ENCODE data around the gene NECTIN1. TPM values are rescaled to one million over a fixed set of nuclear protein-coding genes. Genes with fewer than 3 reads are reported as not detected.

Gene NECTIN1
- total and polyA plus RNA-seq, 4 donors = 4.7 to 18.3 (median 7.3) TPM

DNA sequence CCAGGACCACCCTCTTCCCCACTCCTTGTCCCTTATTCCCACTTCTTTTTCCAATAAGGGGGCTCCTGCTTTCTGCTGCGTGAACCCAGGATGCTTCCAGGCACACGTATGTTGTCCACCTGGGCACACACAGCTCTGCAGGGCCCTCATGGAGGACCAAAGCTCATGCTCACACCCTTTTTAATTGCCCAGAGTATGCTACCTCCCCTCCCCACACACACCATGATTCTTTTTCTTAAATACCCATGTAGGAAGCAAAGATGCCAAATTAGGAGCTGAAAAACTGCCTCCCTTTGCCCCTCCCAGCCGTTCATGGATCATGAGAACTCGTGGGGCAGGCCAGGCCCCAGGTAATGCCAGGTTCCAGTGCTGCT is 5.1 kb downstream of the NECTIN1 start:
- Histone ChIP-seq H3K27me3 (ENCODE audit: control insufficient read depth in 3 of 3, insufficient read depth in 3 of 3, low read length in 2 of 3) (peaks cover 0 to 3% (median 0%) of the 10 kb centered on the region in 3 donors), H3K27ac (ENCODE audit: low read depth in 1 of 2, low read length in 1 of 2) (no peak overlapping the region), H3K4me1 (ENCODE audit: control insufficient read depth in 5 of 5, insufficient read depth in 5 of 5, low read length in 5 of 5) (peaks cover 0 to 27% (median 7%) of the 10 kb centered on the region in 5 donors), H3K36me3 (ENCODE audit: control insufficient read depth in 4 of 4, insufficient read depth in 4 of 4, low read length in 4 of 4) (no peaks in the 10 kb centered on the region), H3K4me3 (no peak overlapping the region), H3K9me3 (ENCODE audit: control insufficient read depth in 4 of 4, insufficient read depth in 3 of 4, low read length in 3 of 4) (no peaks in the 10 kb centered on the region), H3K9ac (ENCODE audit: insufficient read depth in 1 of 2, low read length in 2 of 2) (no peak overlapping the region)
- 86 to 89% methylated on average over 4 of the region's 4 CpGs for WGBS, 2 donors
- ATAC-seq (ENCODE audit: insufficient read depth, low FRiP score) (no peak), DNase-seq (no peak)
- TF ChIP-seq, protein P1, sequence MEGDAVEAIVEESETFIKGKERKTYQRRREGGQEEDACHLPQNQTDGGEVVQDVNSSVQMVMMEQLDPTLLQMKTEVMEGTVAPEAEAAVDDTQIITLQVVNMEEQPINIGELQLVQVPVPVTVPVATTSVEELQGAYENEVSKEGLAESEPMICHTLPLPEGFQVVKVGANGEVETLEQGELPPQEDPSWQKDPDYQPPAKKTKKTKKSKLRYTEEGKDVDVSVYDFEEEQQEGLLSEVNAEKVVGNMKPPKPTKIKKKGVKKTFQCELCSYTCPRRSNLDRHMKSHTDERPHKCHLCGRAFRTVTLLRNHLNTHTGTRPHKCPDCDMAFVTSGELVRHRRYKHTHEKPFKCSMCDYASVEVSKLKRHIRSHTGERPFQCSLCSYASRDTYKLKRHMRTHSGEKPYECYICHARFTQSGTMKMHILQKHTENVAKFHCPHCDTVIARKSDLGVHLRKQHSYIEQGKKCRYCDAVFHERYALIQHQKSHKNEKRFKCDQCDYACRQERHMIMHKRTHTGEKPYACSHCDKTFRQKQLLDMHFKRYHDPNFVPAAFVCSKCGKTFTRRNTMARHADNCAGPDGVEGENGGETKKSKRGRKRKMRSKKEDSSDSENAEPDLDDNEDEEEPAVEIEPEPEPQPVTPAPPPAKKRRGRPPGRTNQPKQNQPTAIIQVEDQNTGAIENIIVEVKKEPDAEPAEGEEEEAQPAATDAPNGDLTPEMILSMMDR (IDR thresholded peaks at IDR 0.05; ENCODE audit: control extremely low read depth, extremely low read depth) = no peak

DNA sequence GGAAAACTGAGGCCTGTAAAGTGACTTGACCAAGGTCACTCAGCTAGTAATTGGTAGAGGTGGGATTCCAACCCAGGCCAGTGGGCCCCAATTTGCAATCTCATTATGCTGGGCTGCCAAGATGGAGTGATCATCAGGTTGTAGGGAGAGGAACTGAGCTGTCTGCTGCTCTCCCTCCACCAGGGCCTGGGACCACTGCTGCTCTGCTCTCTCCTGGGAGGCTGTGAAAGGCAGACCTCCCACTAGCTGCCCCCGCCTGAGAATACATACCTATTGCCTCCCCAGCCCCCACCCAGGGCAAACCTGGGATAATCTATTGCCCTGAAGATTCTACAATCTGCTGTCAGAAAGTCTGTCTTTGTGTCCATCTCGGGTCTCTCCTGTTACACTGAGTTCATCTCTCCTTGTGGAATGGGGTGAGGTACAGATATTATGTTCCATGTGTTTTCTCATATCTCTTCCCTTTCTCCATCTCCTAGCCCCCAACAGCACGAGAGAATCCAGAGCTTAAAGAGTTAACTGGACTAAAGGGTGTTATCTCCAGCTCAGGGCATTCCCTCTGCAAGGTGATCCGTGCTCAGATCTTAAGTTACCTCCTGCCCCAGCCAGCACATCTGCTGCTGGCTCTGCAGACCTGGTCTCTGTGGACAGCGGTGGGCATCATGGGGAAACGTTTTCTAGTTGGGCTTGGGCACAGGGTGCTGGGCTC is 5.6 kb downstream of the NECTIN1 start:
- H3K27ac ChIP-seq (ENCODE audit: low read depth in 1 of 2, low read length in 1 of 2) = no peak overlapping the region
- H3K4me1 ChIP-seq (ENCODE audit: control insufficient read depth in 5 of 5, insufficient read depth in 5 of 5, low read length in 5 of 5) = peaks cover 0 to 27% (median 7%) of the 10 kb centered on the region in 5 donors
- TF ChIP-seq, protein P1 (IDR thresholded peaks at IDR 0.05; ENCODE audit: control extremely low read depth, extremely low read depth) = no peak
- H3K4me3 ChIP-seq = no peak overlapping the region
- no peaks in the 10 kb centered on the region for H3K36me3 ChIP-seq (ENCODE audit: control insufficient read depth in 4 of 4, insufficient read depth in 4 of 4, low read length in 4 of 4)
- no peak overlapping the region for H3K9ac ChIP-seq (ENCODE audit: insufficient read depth in 1 of 2, low read length in 2 of 2)
- ATAC-seq (ENCODE audit: insufficient read depth, low FRiP score) (no peak), DNase-seq (no peak)
- 76 to 81% methylated on average over 6 of the region's 6 CpGs for WGBS, 2 donors
- H3K27me3 ChIP-seq (ENCODE audit: control insufficient read depth in 3 of 3, insufficient read depth in 3 of 3, low read length in 2 of 3) = peaks cover 0 to 3% (median 0%) of the 10 kb centered on the region in 3 donors
- H3K9me3 ChIP-seq (ENCODE audit: control insufficient read depth in 4 of 4, insufficient read depth in 3 of 4, low read length in 3 of 4) = no peaks in the 10 kb centered on the region

- TF ChIP-seq, protein P1 (IDR thresholded peaks at IDR 0.05; ENCODE audit: control extremely low read depth, extremely low read depth) = no peak
- WGBS, 2 donors = 83 to 86% methylated on average over 10 of the region's 10 CpGs
- Histone ChIP-seq H3K9ac (ENCODE audit: insufficient read depth in 1 of 2, low read length in 2 of 2) (no peak overlapping the region), H3K27me3 (ENCODE audit: control insufficient read depth in 3 of 3, insufficient read depth in 3 of 3, low read length in 2 of 3) (peaks cover 0 to 3% (median 0%) of the 10 kb centered on the region in 3 donors), H3K9me3 (ENCODE audit: control insufficient read depth in 4 of 4, insufficient read depth in 3 of 4, low read length in 3 of 4) (no peaks in the 10 kb centered on the region), H3K4me3 (no peak overlapping the region), H3K4me1 (ENCODE audit: control insufficient read depth in 5 of 5, insufficient read depth in 5 of 5, low read length in 5 of 5) (peaks cover 0 to 18% (median 6%) of the 10 kb centered on the region in 5 donors), H3K27ac (ENCODE audit: low read depth in 1 of 2, low read length in 1 of 2) (no peak overlapping the region), H3K36me3 (ENCODE audit: control insufficient read depth in 4 of 4, insufficient read depth in 4 of 4, low read length in 4 of 4) (no peaks in the 10 kb centered on the region)
- ATAC-seq (ENCODE audit: insufficient read depth, low FRiP score) (no peak), DNase-seq (peak in 1 of 3 donors; percentile 52)
Measured at GRCh38 chr11:119722281-119722794, 6.7 kb downstream of the NECTIN1 start.

All from lung (tissue), 12 donors.